GM12865 (cell line): ENCODE measurements around the gene SOX15.

Experiments used
- DNase-seq: peaks from one replicate; pipeline ENCODE4 v3.0.0; 2010; ENCODE audit warnings: low read depth
- H3K4me3 ChIP-seq: 2 replicates; pipeline ENCODE4 v1.5.1; 2011; ENCODE audit warnings: mild to moderate bottlenecking, low read depth, low read length, control low read depth
- TF ChIP-seq, protein P1 (sequence below): IDR thresholded peaks from 2 replicates; pipeline ENCODE4 v1.5.1; 2011; ENCODE audit warnings: low read length, control low read depth, low read depth, inconsistent platforms; ENCODE audit not compliant: insufficient read depth; ENCODE audit errors: missing control alignments

The SOX15 gene

DNA sequence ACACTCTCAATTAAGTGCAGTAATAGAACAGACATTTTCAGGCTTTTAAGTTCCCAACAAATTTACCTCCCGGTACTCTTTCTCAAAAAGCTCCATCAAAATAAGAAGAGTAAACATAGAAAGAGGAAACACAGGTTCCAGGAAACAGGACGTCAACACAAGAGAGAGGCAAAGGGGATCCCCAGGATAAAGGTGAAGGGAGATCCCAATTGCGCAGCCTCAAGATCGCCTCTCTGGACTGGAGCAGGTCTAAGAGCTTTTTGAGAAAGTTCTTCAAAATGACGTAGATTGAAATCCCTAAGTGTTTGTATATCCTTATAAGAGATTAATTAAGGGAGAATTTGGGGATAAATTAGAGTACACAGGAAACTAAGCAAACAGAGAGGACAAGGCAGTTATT is 28.7 kb upstream of the SOX15 start:
- no peak overlapping the region for H3K4me3 ChIP-seq
- no peak for DNase-seq
- TF ChIP-seq, protein P1, sequence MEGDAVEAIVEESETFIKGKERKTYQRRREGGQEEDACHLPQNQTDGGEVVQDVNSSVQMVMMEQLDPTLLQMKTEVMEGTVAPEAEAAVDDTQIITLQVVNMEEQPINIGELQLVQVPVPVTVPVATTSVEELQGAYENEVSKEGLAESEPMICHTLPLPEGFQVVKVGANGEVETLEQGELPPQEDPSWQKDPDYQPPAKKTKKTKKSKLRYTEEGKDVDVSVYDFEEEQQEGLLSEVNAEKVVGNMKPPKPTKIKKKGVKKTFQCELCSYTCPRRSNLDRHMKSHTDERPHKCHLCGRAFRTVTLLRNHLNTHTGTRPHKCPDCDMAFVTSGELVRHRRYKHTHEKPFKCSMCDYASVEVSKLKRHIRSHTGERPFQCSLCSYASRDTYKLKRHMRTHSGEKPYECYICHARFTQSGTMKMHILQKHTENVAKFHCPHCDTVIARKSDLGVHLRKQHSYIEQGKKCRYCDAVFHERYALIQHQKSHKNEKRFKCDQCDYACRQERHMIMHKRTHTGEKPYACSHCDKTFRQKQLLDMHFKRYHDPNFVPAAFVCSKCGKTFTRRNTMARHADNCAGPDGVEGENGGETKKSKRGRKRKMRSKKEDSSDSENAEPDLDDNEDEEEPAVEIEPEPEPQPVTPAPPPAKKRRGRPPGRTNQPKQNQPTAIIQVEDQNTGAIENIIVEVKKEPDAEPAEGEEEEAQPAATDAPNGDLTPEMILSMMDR = no peak

- DNase-seq = no peak
- peak overlapping the region; percentile 64 for H3K4me3 ChIP-seq
- TF ChIP-seq, protein P1 = no peak
These were observed 25.4 kb upstream of the SOX15 start for GRCh38 chr17:7615265-7615747.

DNA sequence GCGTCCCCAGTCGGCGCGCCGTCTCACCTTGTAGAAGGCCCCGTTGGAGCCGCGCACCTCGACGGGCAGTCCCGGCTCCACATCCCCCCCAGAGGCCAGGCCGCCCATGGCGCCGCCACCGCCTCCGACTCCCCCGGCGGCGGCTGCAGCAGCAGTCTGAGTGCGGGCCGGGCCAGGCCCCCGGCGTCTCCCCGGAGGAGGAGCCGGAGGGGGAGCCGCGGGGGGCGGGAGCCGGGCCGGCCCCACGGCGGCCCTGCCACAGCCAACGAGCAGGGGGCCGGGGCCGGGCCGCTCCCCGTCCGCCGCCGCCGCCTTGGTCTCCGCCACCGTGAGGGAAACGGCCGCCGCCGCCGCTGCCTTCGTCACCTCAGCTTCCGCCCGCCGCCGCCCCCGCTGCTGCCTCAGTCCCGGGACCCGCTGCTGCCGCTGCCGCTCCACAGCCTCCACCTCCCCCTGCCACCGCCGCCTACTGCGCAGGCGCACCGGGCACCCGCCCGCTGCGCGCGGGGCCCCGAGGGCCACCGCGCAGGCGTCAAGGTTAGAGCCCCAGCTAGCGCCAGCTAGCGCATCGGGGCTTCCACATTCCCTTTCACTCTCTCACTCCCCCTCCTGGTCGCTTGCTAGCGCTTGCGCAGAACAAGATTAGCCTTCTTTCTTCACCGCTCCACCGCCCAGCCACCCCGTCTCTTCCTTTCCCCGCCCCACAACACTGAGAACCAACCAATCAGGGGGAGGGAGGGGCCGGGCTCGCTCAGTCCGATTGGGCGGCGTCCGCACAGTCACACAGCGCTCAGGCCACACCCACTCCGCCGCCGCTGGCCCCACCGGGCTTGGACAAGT is 24.8 kb upstream of the SOX15 start, which contains the start of gene FXR2:
Gene FXR2, minus strand, starts transcription at position 473 of the 840 bp plus-strand sequence. Its CDS starts 365 bp downstream, at position 108.
- DNase-seq = peak; percentile 100
- TF ChIP-seq, protein P1 = peak; percentile 71
- peak within 1 kb of the TSS; percentile 76 for H3K4me3 ChIP-seq

GRCh38 chr17:7613769-7614424 is 24.0 kb upstream of the SOX15 start:
- TF ChIP-seq, protein P1 = no peak
- no peak for DNase-seq
- peak overlapping the region; percentile 76 for H3K4me3 ChIP-seq

DNA sequence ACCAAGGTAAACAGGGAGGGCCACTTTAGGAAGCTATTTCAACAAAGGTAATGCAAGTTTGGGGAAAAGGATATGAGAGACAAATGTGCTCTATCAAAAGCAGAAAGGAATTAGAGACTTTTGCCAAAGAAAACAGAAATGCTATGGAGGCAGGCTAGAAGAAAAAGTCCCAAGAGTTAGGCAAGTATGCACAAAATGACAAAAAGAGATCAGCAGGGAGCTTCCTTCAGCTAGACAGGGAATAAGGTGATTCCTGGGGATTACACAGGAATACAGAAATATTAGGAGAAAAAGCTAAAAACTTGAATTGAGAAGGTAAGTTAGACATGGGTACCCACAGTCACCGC is 22.4 kb upstream of the SOX15 start:
- TF ChIP-seq, protein P1 = no peak
- no peak overlapping the region for H3K4me3 ChIP-seq
- DNase-seq = no peak

- no peak for DNase-seq
These were observed 21.9 kb upstream of the SOX15 start for GRCh38 chr17:7611635-7612293.

More at GRCh38 chr17:7611635-7612293, 21.9 kb upstream of the SOX15 start:
- H3K4me3 ChIP-seq = no peak overlapping the region
- TF ChIP-seq, protein P1 = no peak
